ENCODE measurements around the gene CDC27.
"Not testable (repeated sequence)": the region's sequence is repeated elsewhere in the genome, so short reads cannot be mapped to it uniquely, and the experiment has no call there.

CDC27 gene

DNA sequence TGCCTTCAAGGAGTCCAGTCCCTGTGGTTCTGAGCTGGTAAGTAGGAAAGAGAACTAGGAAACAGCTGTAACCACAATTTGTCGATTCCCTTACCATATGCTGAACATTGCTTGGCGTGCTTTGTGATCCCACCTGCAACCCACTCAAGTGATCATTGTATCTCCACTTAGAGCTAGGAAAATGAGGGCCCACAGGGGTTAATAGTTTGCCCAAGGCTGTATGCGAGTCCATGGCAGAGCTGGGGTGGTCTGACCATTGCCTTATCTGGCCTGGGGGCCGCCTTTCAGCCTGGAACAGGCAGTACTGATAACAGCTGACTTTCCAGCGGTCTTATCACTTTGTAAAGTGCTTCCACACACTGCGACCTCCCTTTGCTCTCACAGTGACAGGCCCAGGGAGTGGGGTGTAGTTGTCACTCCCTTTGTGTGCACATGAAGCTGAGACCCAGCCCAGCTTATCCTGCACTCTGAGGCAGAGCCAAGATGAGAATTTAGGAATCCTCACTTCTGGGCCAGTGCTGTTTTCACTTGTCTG lies 29.9 kb upstream of the CDC27 start:
- DNase-seq, result no peak

DNA sequence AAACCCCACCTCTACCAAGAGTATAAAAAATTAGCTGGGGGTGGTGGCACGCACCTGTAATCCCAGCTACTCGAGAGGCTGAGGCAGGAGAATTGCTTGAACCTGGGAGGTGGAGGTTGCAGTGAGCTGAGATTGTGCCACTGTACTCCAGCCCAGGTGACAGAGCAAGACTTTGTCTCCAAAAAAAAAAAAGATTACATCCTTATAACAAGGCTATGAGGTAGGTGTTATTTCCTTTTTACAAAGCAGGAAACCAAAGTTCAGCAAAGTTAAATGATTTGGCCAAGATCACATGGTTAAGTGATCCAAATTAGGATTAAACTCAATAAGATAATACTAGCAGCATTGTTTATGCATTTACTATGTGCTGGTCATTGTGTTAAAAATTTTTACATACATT lies 28.2 kb upstream of the CDC27 start:
- DNase-seq, result not testable (repeated sequence)

DNA sequence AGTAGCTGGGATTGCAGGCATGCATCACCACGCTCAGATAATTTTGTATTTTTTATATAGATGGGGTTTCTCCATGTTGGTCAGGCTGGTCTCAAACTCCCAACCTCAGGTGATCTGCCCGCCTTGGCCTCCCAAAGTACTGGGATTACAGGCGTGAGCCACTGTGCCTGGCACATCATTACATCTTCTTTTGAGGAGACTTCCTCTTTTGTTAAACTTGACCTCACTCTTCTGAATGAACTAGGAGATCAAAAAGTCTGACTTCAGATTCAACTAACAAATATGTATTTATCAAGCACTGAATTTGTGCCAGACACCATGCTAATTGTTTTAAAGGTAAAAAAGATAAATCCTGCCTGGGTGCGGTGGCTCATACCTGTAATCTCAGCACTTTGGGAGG lies 27.7 kb upstream of the CDC27 start:
- DNase-seq, result not testable (repeated sequence)

DNA sequence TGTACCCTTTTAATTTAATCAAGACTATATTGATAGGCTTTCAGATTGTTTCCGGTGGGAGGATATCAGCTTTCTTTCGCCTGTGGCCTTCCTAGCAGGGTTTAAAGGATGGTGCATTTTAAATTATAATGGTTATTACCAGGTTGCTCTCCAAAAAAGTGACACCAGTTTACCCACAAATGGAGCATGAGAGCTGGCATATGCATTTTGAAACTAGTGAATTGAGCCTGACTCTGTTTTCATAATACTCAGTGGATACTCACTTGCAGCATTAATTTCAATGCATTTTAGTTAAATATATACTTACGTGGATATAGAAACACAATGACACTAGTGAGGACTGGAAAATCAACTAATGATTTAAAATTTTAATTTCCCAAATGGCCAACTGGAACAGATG lies 25.8 kb upstream of the CDC27 start:
- DNase-seq, result no peak

DNA sequence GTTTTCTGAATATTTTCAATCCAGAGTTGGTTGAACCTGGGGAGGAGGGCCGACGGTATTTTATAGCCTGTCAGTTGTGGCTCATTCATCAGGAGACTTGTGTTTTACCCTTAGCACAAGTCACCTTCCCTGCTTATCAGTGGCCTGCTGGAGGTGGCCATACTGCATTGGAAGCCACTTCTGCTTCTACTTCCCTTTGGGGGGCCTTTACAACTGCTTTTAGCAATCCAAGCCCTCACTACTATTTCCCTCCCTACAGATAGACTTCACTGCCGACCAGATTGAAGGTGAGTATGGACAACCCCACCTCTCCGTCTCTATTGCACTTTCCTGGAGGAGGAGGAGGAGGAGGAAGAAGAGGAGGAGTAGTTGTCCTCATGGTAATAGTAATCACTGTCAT lies 24.4 kb upstream of the CDC27 start:
- DNase-seq, result no peak

DNA sequence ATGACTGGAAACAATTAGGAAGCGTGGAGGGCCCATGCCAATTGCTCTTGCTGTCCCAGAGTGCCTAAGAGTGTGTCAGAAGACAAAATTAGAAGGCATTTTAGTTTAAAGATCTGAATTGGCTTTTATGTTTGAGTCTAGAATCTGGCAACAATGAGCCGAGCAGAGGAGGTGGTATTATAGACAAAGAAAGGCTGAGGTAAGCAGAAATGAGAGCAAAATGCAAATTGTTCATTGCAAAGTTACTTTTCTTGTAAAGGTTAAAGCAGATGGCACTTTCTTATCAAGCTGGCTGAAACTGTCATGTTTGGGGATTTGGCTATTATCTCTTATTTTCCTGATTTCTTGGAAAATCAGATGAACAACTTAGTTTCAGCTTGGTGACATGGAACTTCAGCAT lies 23.4 kb upstream of the CDC27 start:
- no peak for DNase-seq

DNA sequence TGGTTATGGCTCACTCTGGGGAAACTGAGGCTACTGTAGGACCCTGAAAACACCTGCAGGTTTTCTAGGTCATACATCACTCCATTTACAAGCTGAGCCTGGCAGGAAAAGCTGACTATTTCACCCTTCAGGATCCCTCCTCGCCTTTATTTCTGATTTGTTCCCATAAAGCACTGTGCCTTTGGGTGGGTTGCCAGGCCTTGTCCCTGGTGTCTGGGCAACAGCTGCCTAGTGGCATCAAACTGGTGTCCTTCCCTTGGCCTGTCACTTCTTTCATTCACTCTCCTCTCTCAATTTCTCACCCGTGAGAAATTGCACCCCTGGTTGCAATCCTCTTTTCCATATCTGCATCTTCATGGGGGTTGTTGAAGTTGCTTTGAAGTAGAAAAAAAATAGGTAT lies 21.7 kb upstream of the CDC27 start:
- DNase-seq, result no peak

DNA sequence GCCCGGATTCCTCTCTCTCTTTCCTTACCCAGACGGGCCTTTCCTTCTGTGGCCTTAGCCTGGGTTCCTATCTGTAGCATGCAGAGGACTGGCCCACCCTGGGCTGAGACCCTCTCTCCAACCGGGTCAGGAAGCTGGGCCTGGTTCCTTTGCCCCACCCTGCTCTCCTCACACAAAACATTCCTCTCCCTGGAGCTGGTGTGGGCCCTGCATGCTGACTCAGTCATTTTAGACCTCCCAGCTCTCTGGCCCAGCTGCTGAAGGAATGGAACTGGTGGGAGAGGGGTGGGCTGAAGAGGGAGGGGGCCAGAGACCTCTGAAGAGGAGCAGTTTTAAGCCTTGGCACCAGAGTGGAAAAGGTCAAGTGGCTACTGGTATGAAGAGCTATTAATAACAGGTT lies 21.0 kb upstream of the CDC27 start:
- DNase-seq, result peak; percentile 40

DNA sequence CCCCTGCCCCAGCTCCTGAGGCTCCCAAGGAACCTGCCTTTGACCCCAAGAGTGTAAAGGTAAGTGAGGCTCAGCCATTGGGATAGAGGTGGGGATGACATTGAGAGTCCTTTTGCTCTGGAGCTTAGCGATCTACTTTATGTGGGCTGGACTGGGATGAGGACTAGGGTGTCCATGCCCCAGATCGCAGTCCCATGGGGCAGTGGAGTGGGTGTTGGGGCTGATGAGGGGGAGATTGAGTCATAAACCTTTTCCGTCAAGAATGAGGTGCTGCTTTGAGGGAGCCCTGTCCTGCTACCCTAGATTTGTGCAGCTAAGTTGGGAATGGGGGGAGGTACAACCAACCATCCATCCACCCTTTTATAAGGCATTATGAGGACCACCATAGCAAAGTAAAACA lies 20.4 kb upstream of the CDC27 start:
- DNase-seq, result no peak

DNA sequence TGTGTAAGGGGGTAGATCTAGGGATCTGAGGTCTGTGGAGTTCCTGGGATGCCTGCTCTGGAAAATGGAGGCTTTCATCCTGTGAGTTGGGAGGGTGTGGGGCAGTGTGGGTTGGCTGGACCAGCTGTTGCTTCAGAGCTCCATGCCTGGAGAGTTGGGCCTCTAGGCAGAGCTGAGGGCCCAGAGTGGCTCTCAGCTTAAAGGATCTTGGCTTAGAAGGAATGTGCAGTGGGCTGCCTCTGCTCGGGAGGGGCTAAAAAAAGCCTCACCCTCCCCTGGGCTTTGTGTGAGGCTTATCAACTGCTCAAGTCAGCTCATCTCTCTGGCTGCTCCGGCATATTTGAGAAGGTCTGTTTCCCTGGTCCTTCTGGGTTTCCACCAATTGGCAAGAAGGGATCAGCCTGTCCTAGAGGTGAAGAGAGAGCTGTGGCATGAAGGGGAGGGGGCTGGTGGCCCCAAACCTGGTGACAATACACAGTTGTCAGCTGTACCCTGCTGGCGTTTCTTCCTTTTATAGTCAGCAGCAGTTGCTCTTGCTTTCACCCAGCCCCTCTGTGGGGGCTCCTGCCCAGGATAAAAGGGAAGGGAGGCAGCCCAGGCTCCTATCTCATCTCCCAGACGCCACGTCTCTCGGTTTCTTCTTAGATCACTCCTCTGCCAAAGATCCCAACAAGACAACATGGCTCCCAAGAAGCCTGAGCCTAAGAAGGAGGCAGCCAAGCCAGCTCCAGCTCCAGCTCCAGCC lies 19.8 kb upstream of the CDC27 start, which contains the start of gene MYL4:
MYL4 (plus strand) TSS at position 605 of the 745 bp plus-strand sequence; CDS start at position 680, 75 bp downstream.
- DNase-seq, result peak; percentile 71

DNA sequence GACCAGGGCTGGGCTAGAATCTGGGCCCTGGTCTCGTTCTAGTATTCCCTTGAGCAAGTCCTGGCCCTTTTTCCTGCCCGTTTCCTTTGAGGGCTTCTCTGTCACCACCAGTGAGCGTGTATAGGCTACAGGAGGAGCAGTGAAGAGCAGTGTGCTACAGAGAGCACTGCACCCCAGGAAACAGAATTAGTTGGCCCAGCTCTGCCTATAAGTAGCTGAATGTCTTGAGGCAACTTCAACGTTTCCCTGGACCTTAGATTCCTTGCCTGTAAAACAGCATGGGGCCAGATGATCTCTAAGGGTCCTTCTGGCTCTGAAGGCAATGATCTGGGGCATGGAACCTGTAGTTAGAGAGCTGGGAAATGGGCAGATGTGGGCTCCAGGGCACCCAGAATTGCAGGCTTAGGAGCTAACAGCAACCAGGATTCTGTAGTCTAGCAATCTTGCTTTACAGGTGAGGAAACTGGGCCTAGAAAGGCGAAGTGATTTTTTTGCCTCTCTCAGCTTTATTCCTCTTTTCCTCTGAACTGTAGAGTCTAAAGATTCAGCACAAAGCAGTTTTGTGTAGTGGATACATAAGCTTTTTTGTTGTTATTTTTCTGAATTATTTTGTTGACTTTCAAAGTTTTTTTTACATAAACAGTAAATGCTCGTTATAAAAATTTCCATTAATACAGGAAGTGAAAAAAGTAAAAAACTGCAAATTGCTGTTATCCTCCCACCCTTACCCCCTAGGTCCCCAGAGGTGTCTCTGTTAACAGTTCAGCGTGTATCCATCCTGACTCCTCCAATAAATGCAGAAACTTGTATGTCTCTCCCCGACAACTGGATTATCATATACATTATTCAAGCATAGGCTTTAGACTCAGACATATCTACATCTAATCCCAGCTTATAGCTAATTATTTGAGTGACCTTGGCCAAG lies 18.3 kb upstream of the CDC27 start:
- no peak for DNase-seq

DNA sequence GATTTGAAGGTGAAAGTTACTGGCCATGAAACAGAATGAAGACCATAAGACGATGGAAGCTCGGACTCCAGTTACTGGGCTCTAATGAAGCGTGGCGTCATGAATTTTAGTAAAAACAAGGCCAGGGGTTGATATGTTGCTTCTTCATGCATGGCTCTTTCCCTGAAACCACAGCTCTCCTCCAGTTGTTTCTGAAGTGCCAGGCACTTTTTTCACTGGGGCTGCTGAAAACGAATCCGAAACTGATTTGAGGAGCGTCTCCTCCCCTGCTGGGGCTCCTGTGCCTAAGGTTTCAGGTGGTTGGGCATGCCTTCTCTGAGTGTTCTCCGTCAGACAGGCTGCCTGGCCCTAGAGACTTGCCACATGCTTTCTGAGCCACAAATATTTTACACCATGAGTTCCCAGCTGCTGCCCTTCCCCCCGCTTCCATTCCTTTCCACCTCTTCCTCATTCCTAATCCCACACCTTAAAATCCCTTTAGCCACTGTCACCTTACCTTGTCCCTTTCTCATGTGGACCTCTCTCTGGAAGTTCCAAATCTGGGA lies 16.4 kb upstream of the CDC27 start:
- DNase-seq, result peak; percentile 92

DNA sequence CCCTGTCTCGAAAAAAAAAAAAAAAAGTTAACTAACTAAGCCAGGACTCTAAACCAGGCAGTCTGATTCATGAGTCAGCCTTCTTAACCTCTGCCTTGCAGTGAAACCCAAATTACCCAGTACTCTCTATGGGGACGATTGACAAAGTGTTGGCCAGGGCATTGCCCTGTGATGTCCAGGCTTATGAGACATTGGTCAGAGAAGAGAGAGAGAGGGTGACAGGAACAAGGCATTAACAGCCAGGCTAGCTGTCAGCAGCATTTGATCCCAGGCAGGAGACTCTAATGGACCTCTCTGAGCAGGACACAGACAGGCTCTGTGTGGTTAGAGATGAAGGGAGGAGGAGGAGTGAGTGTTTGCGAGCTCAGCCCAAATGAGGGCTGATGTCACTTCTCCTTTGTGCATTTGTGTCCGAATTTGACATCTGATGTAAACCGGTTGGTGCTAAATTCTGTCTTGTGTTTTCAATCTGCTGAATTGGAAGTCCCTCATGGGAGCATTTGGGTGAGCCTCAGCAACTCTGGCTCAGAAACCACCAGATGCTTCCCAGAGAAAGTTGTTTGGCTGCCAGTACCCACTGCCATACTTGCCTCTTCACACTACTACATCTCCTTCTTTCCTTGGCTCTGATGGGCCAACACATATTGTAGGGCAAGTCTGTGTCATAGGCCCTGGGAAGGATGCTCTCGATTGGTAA lies 15.8 kb upstream of the CDC27 start:
- DNase-seq, result peak; percentile 57

DNA sequence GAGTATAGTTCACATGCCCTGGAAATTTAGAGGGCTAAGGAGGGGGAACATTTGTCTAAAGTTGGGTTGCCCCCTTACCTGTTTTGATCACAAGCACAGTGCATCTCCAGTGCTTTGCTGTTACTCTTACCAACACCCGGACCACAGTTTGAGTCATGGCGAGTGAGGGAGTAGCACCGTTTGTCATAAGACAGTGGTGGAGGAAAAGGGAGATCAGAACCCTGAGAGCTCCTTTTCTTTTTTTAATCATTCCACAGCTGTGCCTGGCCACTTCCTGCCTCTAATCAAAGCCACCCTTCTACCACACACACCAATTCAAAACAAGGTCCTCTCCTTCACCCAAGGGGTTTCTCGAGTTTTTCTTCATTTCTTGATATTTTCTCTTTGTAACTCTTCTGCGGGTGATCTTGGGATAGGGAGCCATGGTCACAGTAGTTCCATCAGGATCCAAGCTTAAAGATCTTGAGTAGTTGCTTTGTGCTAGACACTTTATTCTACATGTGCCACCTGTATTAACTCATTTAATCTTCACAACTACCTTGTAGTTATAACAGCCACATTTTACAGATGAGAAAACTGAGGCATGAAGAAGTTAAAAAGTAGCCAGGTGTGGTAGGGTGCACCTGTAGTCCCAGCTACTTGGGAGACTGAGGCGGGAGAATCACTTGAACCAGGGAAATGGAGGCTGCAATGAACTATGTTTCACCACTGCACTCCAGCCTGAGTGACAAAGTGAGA lies 15.1 kb upstream of the CDC27 start:
- DNase-seq, result peak; percentile 59

DNA sequence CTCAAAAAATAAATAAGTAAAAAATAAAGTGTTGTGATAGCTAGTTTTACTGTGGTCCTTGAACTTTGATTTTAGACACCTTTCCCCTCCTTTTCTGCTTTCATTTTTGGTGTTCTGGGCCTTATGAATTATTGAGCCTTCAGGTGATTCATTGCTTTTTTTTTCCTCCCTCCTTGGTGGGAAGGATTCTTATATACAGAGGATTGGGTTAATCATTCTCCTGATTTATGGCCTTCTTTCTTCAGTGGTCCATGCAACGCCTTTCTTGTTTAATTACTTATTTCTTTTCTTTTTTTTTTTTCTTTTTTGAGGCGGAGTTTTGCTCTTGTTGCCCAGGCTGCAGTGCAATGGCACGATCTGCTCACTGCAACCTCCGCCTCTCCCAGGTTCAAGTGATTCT lies 12.1 kb upstream of the CDC27 start:
- no peak for DNase-seq

DNA sequence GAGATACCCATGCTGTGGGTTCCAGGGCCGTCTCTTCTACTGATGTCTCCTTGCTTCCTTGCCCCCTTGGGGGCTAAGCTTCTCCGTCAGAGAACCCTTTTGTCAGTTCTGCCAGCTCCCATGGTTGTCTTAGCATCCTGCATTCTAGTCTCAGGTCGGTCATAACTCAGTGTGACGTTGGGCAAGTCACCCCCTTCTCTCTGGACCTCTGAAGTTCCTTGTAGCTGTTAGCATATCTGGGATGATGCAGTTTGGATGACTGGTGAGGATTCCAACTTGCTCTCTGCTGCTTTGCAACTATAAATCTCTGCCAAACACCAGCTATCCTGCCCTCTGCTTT lies 11.2 kb upstream of the CDC27 start:
- DNase-seq, result no peak

DNA sequence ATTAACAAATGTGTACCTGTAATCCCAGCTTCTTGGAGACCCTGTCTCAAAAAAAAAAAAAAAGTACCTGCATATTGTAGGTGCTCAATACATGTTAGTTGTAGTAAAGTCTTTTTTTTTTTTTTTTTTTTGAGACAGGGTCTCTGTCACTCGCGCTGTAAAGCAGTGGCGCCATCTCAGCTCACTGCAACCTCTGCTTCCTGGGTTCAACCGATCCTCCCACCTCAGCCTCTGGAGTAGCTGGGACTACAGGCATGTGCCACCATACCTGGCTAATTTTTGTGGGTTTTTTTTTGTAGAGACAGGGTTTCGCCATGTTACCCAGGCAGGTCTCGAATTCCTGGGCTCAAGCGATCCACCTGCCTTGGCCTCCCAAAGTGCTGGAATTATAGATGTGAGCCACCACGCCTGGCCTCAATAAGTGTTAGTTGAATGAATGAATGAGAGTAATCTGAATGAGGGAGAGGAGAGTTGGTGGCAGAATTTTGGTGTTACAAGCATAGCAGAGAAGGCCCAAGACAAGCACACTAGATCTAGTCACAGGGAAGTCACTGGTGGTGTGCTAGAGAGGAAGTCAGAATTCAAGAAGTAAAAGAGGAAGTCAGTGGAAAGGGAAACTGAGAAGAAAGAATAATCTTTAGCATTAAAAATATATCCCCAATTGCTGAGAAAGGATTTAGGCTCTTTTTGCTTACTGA lies 10.7 kb upstream of the CDC27 start:
- no peak for DNase-seq

DNA sequence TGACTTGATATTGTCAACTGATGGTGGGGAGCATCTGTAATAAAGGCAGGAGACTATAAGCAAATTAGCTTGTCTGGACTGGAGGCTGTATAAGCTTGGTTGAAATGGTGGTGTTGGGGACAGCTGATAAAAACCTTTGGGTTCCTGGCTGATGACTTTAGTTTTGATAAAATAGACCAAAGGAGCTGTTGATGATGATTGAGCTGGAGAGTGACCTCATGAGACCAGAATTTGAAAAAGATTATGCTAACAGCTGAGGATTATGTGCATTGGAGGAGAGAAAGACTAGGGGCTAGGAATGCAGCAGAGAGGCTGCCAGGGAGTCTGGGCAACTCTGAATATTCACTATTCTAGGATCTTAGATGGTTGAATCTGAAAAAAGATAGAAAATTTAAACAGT lies 8.7 kb upstream of the CDC27 start:
- peak; percentile 25 for DNase-seq

DNA sequence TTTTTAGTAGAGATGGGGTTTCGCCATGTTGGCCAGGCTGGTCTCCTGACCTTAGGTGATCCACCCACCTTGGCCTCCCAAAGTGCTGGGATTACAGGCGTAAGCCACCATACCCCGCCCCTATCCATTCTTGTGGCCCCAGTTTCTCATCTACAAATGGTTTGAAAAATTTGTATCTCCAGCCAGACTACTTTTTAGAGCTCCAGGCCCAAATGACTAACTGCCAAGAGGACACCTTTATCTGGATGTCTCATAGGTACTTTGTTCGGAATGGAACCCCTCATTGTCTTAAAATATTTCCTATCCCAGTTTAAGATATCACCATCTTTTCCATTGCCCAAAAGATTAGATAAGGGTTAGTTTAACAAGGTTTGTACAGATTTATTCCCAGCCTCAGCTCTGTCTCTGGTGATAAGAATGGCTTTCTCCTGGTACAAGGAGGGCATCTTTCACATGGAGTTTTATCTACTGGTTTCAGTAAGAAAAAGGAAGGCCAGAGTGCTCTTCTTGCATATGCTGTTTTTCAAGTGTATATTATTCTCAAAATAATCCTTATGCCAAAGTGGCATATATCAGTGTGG lies 4.9 kb upstream of the CDC27 start:
- DNase-seq, result no peak

DNA sequence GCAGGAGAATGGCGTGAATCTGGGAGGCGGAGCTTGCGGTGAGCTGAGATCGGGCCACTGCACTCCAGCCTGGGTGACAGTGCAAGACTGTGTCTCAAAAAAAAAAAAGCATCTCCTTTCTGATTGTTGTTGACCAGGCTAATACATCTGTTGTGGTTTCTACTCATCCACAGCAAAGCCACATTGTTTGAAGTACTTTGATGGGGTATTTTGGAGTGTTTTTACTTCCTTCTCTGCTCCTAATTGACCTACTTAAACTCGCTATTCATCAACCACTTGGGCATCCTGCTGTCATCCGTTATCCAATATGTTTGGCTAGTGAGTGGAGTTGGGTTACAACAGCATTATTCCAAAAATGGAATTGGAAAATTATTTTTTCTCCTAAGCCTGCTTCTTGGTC lies 3.5 kb upstream of the CDC27 start:
- peak; percentile 17 for DNase-seq

DNA sequence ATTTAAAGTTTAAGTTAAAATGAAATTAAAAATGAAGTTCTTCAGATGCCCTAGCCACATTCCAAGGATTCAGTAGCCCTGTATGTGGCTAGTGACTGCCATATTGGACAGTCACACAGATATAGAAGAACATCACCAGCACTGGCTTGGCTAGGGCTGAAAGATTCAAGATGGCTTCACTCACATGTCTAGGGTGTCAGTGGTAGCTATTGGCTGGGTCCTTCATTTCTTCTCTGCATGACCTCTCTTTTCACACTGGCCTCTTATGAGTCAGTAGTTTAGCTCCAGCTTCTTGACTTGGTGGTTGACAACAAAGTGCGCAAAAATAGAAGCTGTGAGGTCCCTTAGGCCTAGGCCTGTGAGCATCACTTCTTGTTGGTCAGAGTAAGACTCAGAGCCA lies 1.7 kb upstream of the CDC27 start:
- DNase-seq, result no peak
